Left lung (tissue), 10 donors: Measurements from ENCODE around the gene ADNP2. TPM values are rescaled to one million over a fixed set of nuclear protein-coding genes. Genes with fewer than 3 reads are reported as not detected.

Source experiments
- ATAC-seq: fragments of 200-7000 bp; cut with Tn5 transposase; one replicate; pipeline ENCODE4 v1.9.1; 2020; ENCODE audit warnings: moderate library complexity
- DNase-seq, 4 donors: peaks; one replicate each; pipeline ENCODE4 v3.0.0-alpha.2; 2013 to 2020
- H3K27ac ChIP-seq, 2 donors: fragments of 200-600 bp; sonication (generic) in 1 of 2; one replicate each; pipeline versions ENCODE4 v1.5.0 to v1.8.0; 2020 to 2021
- H3K27me3 ChIP-seq, 2 donors: fragments of 200-600 bp; sonication (generic) in 1 of 2; one replicate each; pipeline versions ENCODE4 v1.5.0 to v1.8.0; 2020 to 2021
- H3K36me3 ChIP-seq, 2 donors: fragments of 200-600 bp; sonication (generic) in 1 of 2; one replicate each; pipeline versions ENCODE4 v1.5.0 to v1.8.0; 2020 to 2021
- H3K4me1 ChIP-seq, 2 donors: fragments of 200-600 bp; one replicate each; pipeline ENCODE4 v1.8.0; 2021
- H3K4me3 ChIP-seq, 2 donors: fragments of 200-600 bp; sonication (generic) in 1 of 2; one replicate each; pipeline versions ENCODE4 v1.5.0 to v1.8.0; 2020 to 2021; ENCODE audit warnings: mild to moderate bottlenecking in 1 of 2
- H3K9me3 ChIP-seq, 2 donors: fragments of 200-600 bp; sonication (generic) in 1 of 2; one replicate each; pipeline versions ENCODE4 v1.5.0 to v1.8.0; 2020 to 2021
- CTCF ChIP-seq, 2 donors: fragments of 200-600 bp; sonication (generic) in 1 of 2; IDR thresholded peaks; one replicate each; pipeline versions ENCODE4 v1.5.0 to v1.8.0; 2021; ENCODE audit warnings: antibody characterized with exemption in 2 of 2
- intact Hi-C, 2 donors: fragments of 100-400 bp; cut with DNase I; formaldehyde crosslinking; loops; one replicate each; pipeline versions ENCODE4 v1.11.2 to v1.14.2; 2022
- polyA plus RNA-seq, 6 donors: library from polyadenylated mRNA; unstranded; fragments of 120-200 nt; gene quantifications; one replicate each; pipeline ENCODE4 v1.2.1, GENCODE V29; 2013; ENCODE audit not compliant: insufficient read length in 6 of 6
- total RNA-seq, 2 donors: library from RNA; stranded (reverse); fragmentation: NEBNext Ultra II Directional; extraction: Animal tissue kit (Norgen Biotek cat#: 25700); gene quantifications; one replicate each; pipeline ENCODE4 v1.2.1, GENCODE V29; 2021
- donor health status: DM: no; HTN: yes; CAD: no.
- donor health status: DM: no; HTN: no; CAD: no.

Gene ADNP2
- total and polyA plus RNA-seq, 8 donors = 13.5 to 22.6 (median 19.6) TPM

- ATAC-seq (no peak), DNase-seq (no peak)
- Histone ChIP-seq H3K4me1 (no peaks in the 10 kb centered on the region), H3K36me3 (no peaks in the 10 kb centered on the region), H3K9me3 (peaks cover 0 to 9% of the 10 kb centered on the region in 2 donors), H3K4me3 (no peak overlapping the region), H3K27ac (no peak overlapping the region), H3K27me3 (no peaks in the 10 kb centered on the region)
- intact Hi-C loops = no loop called here
- TF ChIP-seq CTCF (IDR thresholded peaks at IDR 0.05) = no peak
Measured at GRCh38 chr18:80067321-80067720, 41.7 kb upstream of the ADNP2 start.

- intact Hi-C loops = no loop called here
- DNase-seq (no peak), ATAC-seq (no peak)
Measured at GRCh38 chr18:80067897-80068296, 41.2 kb upstream of the ADNP2 start.

GRCh38 chr18:80068571-80069272 lies 40.3 kb upstream of the ADNP2 start:
- no peak overlapping the region for H3K4me3 ChIP-seq
- H3K27me3 ChIP-seq = no peaks in the 10 kb centered on the region
- H3K9me3 ChIP-seq = peaks cover 0 to 3% of the 10 kb centered on the region in 2 donors
- ATAC-seq (no peak), DNase-seq (no peak)
- TF ChIP-seq CTCF (IDR thresholded peaks at IDR 0.05) = no peak
- intact Hi-C loops = no loop called here
- H3K4me1 ChIP-seq = no peaks in the 10 kb centered on the region
- H3K27ac ChIP-seq = no peak overlapping the region
- no peaks in the 10 kb centered on the region for H3K36me3 ChIP-seq

More at GRCh38 chr18:80067897-80068296, 41.2 kb upstream of the ADNP2 start:
- H3K27ac ChIP-seq = no peak overlapping the region
- no peaks in the 10 kb centered on the region for H3K4me1 ChIP-seq
- H3K9me3 ChIP-seq = peaks cover 0 to 3% of the 10 kb centered on the region in 2 donors
- no peaks in the 10 kb centered on the region for H3K36me3 ChIP-seq
- no peak overlapping the region for H3K4me3 ChIP-seq
- no peaks in the 10 kb centered on the region for H3K27me3 ChIP-seq
- TF ChIP-seq CTCF (IDR thresholded peaks at IDR 0.05) = no peak

- DNase-seq (no peak), ATAC-seq (no peak)
- intact Hi-C loops = no loop called here
Measured at GRCh38 chr18:80070825-80071224, 38.2 kb upstream of the ADNP2 start.

GRCh38 chr18:80074183-80074582 lies 34.9 kb upstream of the ADNP2 start:
- H3K27ac ChIP-seq = no peak overlapping the region
- ATAC-seq (no peak), DNase-seq (no peak)
- H3K36me3 ChIP-seq = no peaks in the 10 kb centered on the region
- intact Hi-C loops = no loop called here
- no peak overlapping the region for H3K4me3 ChIP-seq
- peaks cover 0 to 12% of the 10 kb centered on the region in 2 donors for H3K9me3 ChIP-seq
- no peaks in the 10 kb centered on the region for H3K27me3 ChIP-seq
- H3K4me1 ChIP-seq = no peaks in the 10 kb centered on the region
- no peak for TF ChIP-seq CTCF (IDR thresholded peaks at IDR 0.05)

More at GRCh38 chr18:80070825-80071224, 38.2 kb upstream of the ADNP2 start:
- Histone ChIP-seq H3K36me3 (no peaks in the 10 kb centered on the region), H3K4me3 (no peak overlapping the region), H3K27ac (no peak overlapping the region), H3K27me3 (no peaks in the 10 kb centered on the region), H3K4me1 (no peaks in the 10 kb centered on the region), H3K9me3 (peaks cover 0 to 4% of the 10 kb centered on the region in 2 donors)
- no peak for TF ChIP-seq CTCF (IDR thresholded peaks at IDR 0.05)
